H9 (cell line): ENCODE results near the gene ARHGEF17. TPM values are rescaled to one million over a fixed set of nuclear protein-coding genes. Genes with fewer than 3 reads are reported as not detected.

Source experiments
- DNase-seq: peaks from one replicate; pipeline ENCODE4 v3.0.0-alpha.2; 2017
- H2AFZ ChIP-seq: one replicate; pipeline ENCODE4 v1.6.1; 2013; ENCODE audit warnings: mild to moderate bottlenecking, low read length, control low read depth, moderate library complexity
- H2AK5ac ChIP-seq: 2 replicates; pipeline ENCODE4 v1.6.1; 2013; ENCODE audit warnings: low read length, control low read depth, mixed read lengths; ENCODE audit not compliant: insufficient read length
- H2BK120ac ChIP-seq: one replicate; pipeline ENCODE4 v1.6.1; 2013; ENCODE audit warnings: low read depth, mild to moderate bottlenecking, low read length, control low read depth, inconsistent platforms; ENCODE audit not compliant: poor library complexity, severe bottlenecking
- H2BK12ac ChIP-seq: 2 replicates; pipeline ENCODE4 v1.6.1; 2013; ENCODE audit warnings: low read length, control low read depth, mixed read lengths, low read depth; ENCODE audit not compliant: insufficient read length
- H2BK15ac ChIP-seq: 2 replicates; pipeline ENCODE4 v1.6.1; 2013; ENCODE audit warnings: low read depth, low read length, control low read depth
- H2BK20ac ChIP-seq: one replicate; pipeline ENCODE4 v1.6.1; 2013; ENCODE audit warnings: low read depth, mild to moderate bottlenecking, low read length, control low read depth, inconsistent platforms; ENCODE audit not compliant: poor library complexity, severe bottlenecking
- H2BK5ac ChIP-seq: 2 replicates; pipeline ENCODE4 v1.6.1; 2013; ENCODE audit warnings: low read length, control low read depth, mixed read lengths; ENCODE audit not compliant: insufficient read length
- H3K14ac ChIP-seq: 2 replicates; pipeline ENCODE4 v1.6.1; 2013; ENCODE audit warnings: low read length, control low read depth; ENCODE audit not compliant: insufficient read depth
- H3K18ac ChIP-seq: 2 replicates; pipeline ENCODE4 v1.6.1; 2013; ENCODE audit warnings: low read depth, mild to moderate bottlenecking, mixed read lengths, low read length, control low read depth; ENCODE audit not compliant: insufficient read length
- H3K23ac ChIP-seq: 2 replicates; pipeline ENCODE4 v1.6.1; 2013; ENCODE audit warnings: low read length, control low read depth, mixed read lengths, low read depth; ENCODE audit not compliant: insufficient read length
- H3K23me2 ChIP-seq: 2 replicates; pipeline ENCODE4 v1.6.1; 2013; ENCODE audit warnings: low read depth, mild to moderate bottlenecking, mixed read lengths, low read length, control low read depth; ENCODE audit not compliant: insufficient read length, poor library complexity, severe bottlenecking
- H3K27ac ChIP-seq: 2 replicates; pipeline ENCODE4 v1.5.1; 2013; ENCODE audit warnings: low read length, control low read depth, mixed read lengths, low read depth; ENCODE audit not compliant: insufficient read length
- H3K27me3 ChIP-seq: 2 replicates; pipeline ENCODE4 v1.6.1; 2013; ENCODE audit warnings: low read length, control low read depth, inconsistent platforms; ENCODE audit not compliant: insufficient read depth
- H3K4ac ChIP-seq: 2 replicates; pipeline ENCODE4 v1.6.1; 2013; ENCODE audit warnings: low read depth, mild to moderate bottlenecking, control low read depth, inconsistent platforms, low read length, moderate library complexity
- H3K4me1 ChIP-seq: 2 replicates; pipeline ENCODE4 v1.6.1; 2013; ENCODE audit warnings: low read length, control low read depth, inconsistent platforms; ENCODE audit not compliant: insufficient read depth
- H3K4me2 ChIP-seq: 2 replicates; pipeline ENCODE4 v1.6.1; 2013; ENCODE audit warnings: low read length, control low read depth, mixed read lengths; ENCODE audit not compliant: insufficient read length, insufficient read depth
- H3K56ac ChIP-seq: 2 replicates; pipeline ENCODE4 v1.6.1; 2013; ENCODE audit warnings: low read depth, mild to moderate bottlenecking, mixed read lengths, low read length, control low read depth; ENCODE audit not compliant: insufficient read length
- H3K79me1 ChIP-seq: 2 replicates; pipeline ENCODE4 v1.6.1; 2013; ENCODE audit warnings: low read depth, mild to moderate bottlenecking, moderate library complexity, low read length, control low read depth, inconsistent platforms; ENCODE audit not compliant: insufficient read depth, poor library complexity, severe bottlenecking
- H3K79me2 ChIP-seq: 2 replicates; pipeline ENCODE4 v1.6.1; 2013; ENCODE audit warnings: low read length, control low read depth, inconsistent platforms; ENCODE audit not compliant: insufficient read depth
- H3K9ac ChIP-seq: 2 replicates; pipeline ENCODE4 v1.6.1; 2013; ENCODE audit warnings: low read length, control low read depth, mixed read lengths; ENCODE audit not compliant: insufficient read length; ENCODE audit errors: extremely low read depth
- H3K9me3 ChIP-seq: one replicate; pipeline ENCODE4 v1.6.1; 2013; ENCODE audit warnings: low read depth, low read length, inconsistent platforms; ENCODE audit not compliant: control insufficient read depth
- H3T11ph ChIP-seq: one replicate; pipeline ENCODE4 v1.6.1; 2013; ENCODE audit warnings: mild to moderate bottlenecking, low read length, control low read depth, inconsistent platforms
- H4K20me1 ChIP-seq: one replicate; pipeline ENCODE4 v1.6.1; 2013; ENCODE audit not compliant: control insufficient read depth, insufficient read length, insufficient read depth
- H4K5ac ChIP-seq: 2 replicates; pipeline ENCODE4 v1.6.1; 2013; ENCODE audit warnings: low read depth, mild to moderate bottlenecking, mixed read lengths, low read length, control low read depth; ENCODE audit not compliant: insufficient read length
- H4K8ac ChIP-seq: replicated peaks from 2 replicates; pipeline ENCODE4 v1.6.1; 2013; ENCODE audit warnings: low read length, control low read depth, mixed read lengths, low read depth; ENCODE audit not compliant: insufficient read length
- H4K91ac ChIP-seq: 2 replicates; pipeline ENCODE4 v1.6.1; 2013; ENCODE audit warnings: low read depth, mild to moderate bottlenecking, moderate library complexity, mixed read lengths, low read length, control low read depth; ENCODE audit not compliant: insufficient read length
- H3K27ac Mint-ChIP-seq, 3 experiments: 2 replicates in 2 of 3; 3 replicates in 1 of 3; pipeline ENCODE4 v1.8.0; 2020 to 2021; ENCODE audit warnings: mixed read lengths in 3 of 3, mild to moderate bottlenecking in 1 of 3, moderate library complexity in 1 of 3
- H3K27me3 Mint-ChIP-seq: 2 replicates; pipeline ENCODE4 v1.8.0; 2021; ENCODE audit warnings: low read depth, mild to moderate bottlenecking, moderate library complexity, mixed read lengths
- H3K36me3 Mint-ChIP-seq, 3 experiments: 2 replicates in 2 of 3; 3 replicates in 1 of 3; pipeline ENCODE4 v1.8.0; 2020 to 2021; ENCODE audit warnings: low read depth in 3 of 3, mixed read lengths in 3 of 3; ENCODE audit not compliant: insufficient read depth in 1 of 3
- H3K4me1 Mint-ChIP-seq, 2 experiments: 2 replicates each; pipeline ENCODE4 v1.8.0; 2020; ENCODE audit warnings: mixed read lengths in 2 of 2
- H3K4me3 Mint-ChIP-seq, 2 experiments: 2 replicates in 1 of 2; 3 replicates in 1 of 2; pipeline ENCODE4 v1.8.0; 2020 to 2021; ENCODE audit warnings: mild to moderate bottlenecking in 2 of 2, mixed read lengths in 2 of 2, moderate library complexity in 1 of 2
- H3K9me3 Mint-ChIP-seq, 2 experiments: 2 replicates in 1 of 2; 3 replicates in 1 of 2; pipeline ENCODE4 v1.8.0; 2020; ENCODE audit warnings: mild to moderate bottlenecking in 2 of 2, mixed read lengths in 2 of 2, moderate library complexity in 1 of 2
- CTCF ChIP-seq: fragments of 200-600 bp; sonication (generic); conservative IDR thresholded peaks from 3 replicates; pipeline ENCODE4 v1.8.0; 2021; ENCODE audit warnings: antibody characterized with exemption, mild to moderate bottlenecking
- WGBS: extraction: QIAGEN DNeasy Blood & Tissue Kit; methylation state at CpG from one replicate; pipeline ENCODE4 v1.1.7; 2013; ENCODE audit warnings: missing lambda C conversion rate, low lambda C conversion rate, mixed read lengths; ENCODE audit not compliant: insufficient read length; ENCODE audit errors: extremely low coverage; 5-methylcytosine and 5-hydroxymethylcytosine counted together
- total RNA-seq: library from RNA; stranded (reverse); gene quantifications from 2 replicates; pipeline ENCODE4 v1.2.1, GENCODE V29; 2021

The ARHGEF17 gene
- total RNA-seq, 1 experiment from 2014 or later = 7.4 TPM

GRCh38 chr11:73393011-73393380 is 84.9 kb downstream of the ARHGEF17 start:
- Histone ChIP-seq H4K91ac (no peak overlapping the region), H3K9ac (no peak overlapping the region), H3K27me3 (no peaks in the 10 kb centered on the region), H3K14ac (no peak overlapping the region), H3K9me3 (no peaks in the 10 kb centered on the region), H3K4me2 (no peak overlapping the region), H3K56ac (no peak overlapping the region), H3K23ac (no peak overlapping the region), H3K23me2 (no peaks in the 10 kb centered on the region), H2BK12ac (no peak overlapping the region), H3T11ph (no peak overlapping the region), H2BK120ac (no peak overlapping the region), H3K79me1 (no peaks in the 10 kb centered on the region), H4K8ac (no peak overlapping the region), H3K18ac (no peak overlapping the region), H2AFZ (no peak overlapping the region), H3K79me2 (no peaks in the 10 kb centered on the region), H3K4me1 (no peaks in the 10 kb centered on the region), H2BK5ac (no peak overlapping the region), H2AK5ac (no peak overlapping the region), H2BK15ac (no peak overlapping the region), H4K20me1 (no peaks in the 10 kb centered on the region), H3K27ac (no peak overlapping the region), H3K4ac (no peak overlapping the region), H2BK20ac (no peak overlapping the region), H4K5ac (no peak overlapping the region)
- no peak for DNase-seq
- no peaks in the 10 kb centered on the region for H3K9me3 Mint-ChIP-seq
- no peak for TF ChIP-seq CTCF
- no CpG with 5 or more reads among the region's 7 CpGs for WGBS
- peaks cover 2% of the 10 kb centered on the region for H3K27me3 Mint-ChIP-seq
- peaks cover 0 to 3% (median 2%) of the 10 kb centered on the region in 3 experiments; a peak in 3 of 7 replicates for H3K36me3 Mint-ChIP-seq
- no peak overlapping the region for H3K4me3 Mint-ChIP-seq
- H3K4me1 Mint-ChIP-seq = peaks cover 14% of the 10 kb centered on the region in 2 experiments
- H3K27ac Mint-ChIP-seq = no peak overlapping the region
